Body of pancreas (tissue), 4 donors: ENCODE measurements around the gene CAPN10. TPM values are rescaled to one million over a fixed set of nuclear protein-coding genes. Genes with fewer than 3 reads are reported as not detected.

Source experiments
- ATAC-seq: fragments of 150-250 bp; one replicate; pipeline ENCODE4 v1.9.1; 2016
- DNase-seq, 4 donors: peaks; one replicate each; pipeline ENCODE4 v3.0.0-alpha.2; 2019
- H3K27ac ChIP-seq, 4 donors: fragments of 200-600 bp; sonication (generic); 1 replicate in 3 of 4; 2 replicates in 1 of 4; pipeline versions ENCODE4 v1.5.1 to v1.6.1; 2016 to 2019; ENCODE audit warnings: mild to moderate bottlenecking in 1 of 4, mixed read lengths in 1 of 4, moderate library complexity in 1 of 4
- H3K27me3 ChIP-seq, 2 donors: fragments of 200-600 bp; sonication (generic); one replicate each; pipeline ENCODE4 v1.6.0; 2016; ENCODE audit warnings: mild to moderate bottlenecking in 1 of 2
- H3K36me3 ChIP-seq, 2 donors: fragments of 200-600 bp; sonication (generic); replicated peaks in 1 of 2; 2 replicates each; pipeline ENCODE4 v1.5.1; 2016; ENCODE audit warnings: low read depth in 2 of 2; ENCODE audit not compliant: insufficient read depth in 1 of 2
- H3K4me1 ChIP-seq: fragments of 200-600 bp; sonication (generic); one replicate; pipeline ENCODE4 v1.6.0; 2016
- H3K4me3 ChIP-seq, 2 donors: fragments of 200-600 bp; sonication (generic); 1 replicate in 1 of 2; 2 replicates in 1 of 2; pipeline ENCODE4 v1.5.1; 2016 to 2019
- H3K9me3 ChIP-seq, 3 donors: fragments of 200-600 bp; sonication (generic); 1 replicate in 2 of 3; 2 replicates in 1 of 3; pipeline ENCODE4 v1.5.1; 2016
- POLR2A ChIP-seq, 3 donors: fragments of 450-650 bp; IDR thresholded peaks; one replicate each; pipeline ENCODE4 v1.6.1; 2016; ENCODE audit warnings: antibody characterized with exemption in 3 of 3, mild to moderate bottlenecking in 2 of 3
- WGBS, 2 donors: methylation state at CpG; one replicate each; pipeline ENCODE4 v1.1.5; 2017; 5-methylcytosine and 5-hydroxymethylcytosine counted together
- intact Hi-C: fragments of 100-400 bp; cut with DNase I; formaldehyde crosslinking; loops from one replicate; pipeline ENCODE4 v1.15.1; 2023
- total RNA-seq, 2 donors: library from RNA; depleted of rRNA; stranded (reverse); fragments of >200 nt; gene quantifications; one replicate each; pipeline ENCODE4 v1.1.0, GENCODE V29; 2016
- TF ChIP-seq, protein P1 (sequence below), 7 experiments: fragments of 450-650 bp in 4 of 7; fragments of 200-600 bp in 3 of 7; sonication (generic) in 3 of 7; IDR thresholded peaks; one replicate each; pipeline ENCODE4 v1.5.1; 2016 to 2019; ENCODE audit warnings: antibody characterized with exemption in 7 of 7

Gene CAPN10
- total RNA-seq, 2 donors from 2014 or later = 16.3 to 34.3 TPM

DNA sequence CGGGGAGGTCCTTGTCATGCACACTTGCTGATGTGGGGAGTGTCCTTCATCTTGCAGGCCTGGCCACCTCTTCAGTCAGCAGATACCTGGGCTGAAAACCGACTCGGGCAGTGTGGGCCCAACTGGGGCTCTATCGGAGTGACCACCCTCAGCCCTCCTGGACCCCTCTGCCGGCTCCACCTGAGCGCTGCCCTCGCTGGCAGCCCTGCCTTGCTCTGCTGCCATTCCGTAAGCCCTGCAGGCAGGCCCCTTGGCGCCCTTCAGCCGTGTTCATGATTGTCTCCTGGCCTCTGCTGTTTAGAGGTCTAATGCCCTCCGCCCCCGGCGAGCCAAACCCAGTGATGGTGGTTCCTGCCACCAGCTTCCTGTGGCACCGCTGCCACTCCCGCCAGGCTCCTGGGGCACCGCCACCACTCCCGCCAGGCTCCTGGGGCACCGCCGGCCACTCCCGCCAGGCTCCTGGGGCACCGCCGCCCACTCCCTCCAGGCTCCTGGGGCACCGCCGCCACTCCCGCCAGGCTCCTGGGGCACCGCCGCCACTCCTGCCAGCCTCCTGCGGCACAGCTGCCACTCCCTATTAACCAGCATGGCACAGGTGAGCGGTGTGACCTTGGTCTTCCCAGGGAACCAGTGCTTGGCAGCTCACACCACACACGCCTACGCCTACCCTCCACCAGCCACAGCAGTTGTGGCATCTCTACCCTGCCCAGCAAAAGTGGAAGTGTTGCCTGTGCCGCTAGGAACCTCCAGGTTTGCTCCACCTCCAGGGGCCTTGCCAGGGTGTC is 15.9 kb downstream of the CAPN10 start:
- intact Hi-C loops = no loop called here
- peaks cover 9% of the 10 kb centered on the region for H3K4me1 ChIP-seq
- DNase-seq = no peak
- no peaks in the 10 kb centered on the region for H3K9me3 ChIP-seq
- TF ChIP-seq, protein P1, sequence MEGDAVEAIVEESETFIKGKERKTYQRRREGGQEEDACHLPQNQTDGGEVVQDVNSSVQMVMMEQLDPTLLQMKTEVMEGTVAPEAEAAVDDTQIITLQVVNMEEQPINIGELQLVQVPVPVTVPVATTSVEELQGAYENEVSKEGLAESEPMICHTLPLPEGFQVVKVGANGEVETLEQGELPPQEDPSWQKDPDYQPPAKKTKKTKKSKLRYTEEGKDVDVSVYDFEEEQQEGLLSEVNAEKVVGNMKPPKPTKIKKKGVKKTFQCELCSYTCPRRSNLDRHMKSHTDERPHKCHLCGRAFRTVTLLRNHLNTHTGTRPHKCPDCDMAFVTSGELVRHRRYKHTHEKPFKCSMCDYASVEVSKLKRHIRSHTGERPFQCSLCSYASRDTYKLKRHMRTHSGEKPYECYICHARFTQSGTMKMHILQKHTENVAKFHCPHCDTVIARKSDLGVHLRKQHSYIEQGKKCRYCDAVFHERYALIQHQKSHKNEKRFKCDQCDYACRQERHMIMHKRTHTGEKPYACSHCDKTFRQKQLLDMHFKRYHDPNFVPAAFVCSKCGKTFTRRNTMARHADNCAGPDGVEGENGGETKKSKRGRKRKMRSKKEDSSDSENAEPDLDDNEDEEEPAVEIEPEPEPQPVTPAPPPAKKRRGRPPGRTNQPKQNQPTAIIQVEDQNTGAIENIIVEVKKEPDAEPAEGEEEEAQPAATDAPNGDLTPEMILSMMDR (IDR thresholded peaks at IDR 0.05) = no peak
- no peak for TF ChIP-seq POLR2A (IDR thresholded peaks at IDR 0.05)
- ATAC-seq = no peak
- WGBS, 2 donors = 93 to 94% methylated on average over 23 to 29 of the region's 32 CpGs
- no peak overlapping the region for H3K4me3 ChIP-seq
- peaks cover 0 to 6% of the 10 kb centered on the region in 2 donors for H3K36me3 ChIP-seq
- no peaks in the 10 kb centered on the region for H3K27me3 ChIP-seq
- no peak overlapping the region for H3K27ac ChIP-seq

DNA sequence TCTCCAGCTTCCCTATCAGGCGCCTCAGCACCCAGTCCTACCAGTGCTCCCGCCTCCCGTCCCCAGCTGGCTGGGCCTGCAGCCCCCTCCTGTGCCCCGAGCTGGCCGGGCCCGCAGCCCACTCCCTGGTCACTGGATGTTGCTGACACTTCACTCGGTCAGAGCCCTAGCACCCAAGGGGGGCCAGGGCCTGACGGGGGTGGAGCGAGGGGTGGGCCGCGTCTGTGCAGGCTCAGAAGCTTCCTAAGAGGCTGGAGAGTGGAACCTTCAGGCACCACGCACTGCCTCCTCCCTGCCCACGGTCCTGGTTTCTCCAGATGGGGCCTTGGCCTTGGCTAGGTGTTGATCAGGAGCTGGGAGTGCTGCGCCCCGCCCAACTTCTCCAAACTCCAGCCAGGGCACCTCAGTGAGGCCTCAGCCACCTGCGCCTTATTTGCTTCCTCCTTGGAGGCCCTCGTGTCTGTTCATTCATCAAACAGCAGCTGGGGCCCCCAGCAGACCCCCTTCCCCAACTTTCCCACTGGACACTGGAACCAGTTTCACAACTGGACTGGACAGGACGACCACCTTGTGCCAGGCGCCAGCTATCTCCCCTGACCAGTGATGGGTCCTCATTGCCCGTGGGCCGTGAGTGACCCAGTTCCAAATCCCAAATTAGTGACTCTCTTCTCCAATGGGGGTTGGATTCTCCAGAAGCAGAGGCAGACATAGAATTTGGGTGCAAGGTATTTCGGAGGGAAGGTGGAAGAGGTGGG is 16.7 kb downstream of the CAPN10 start:
- H3K36me3 ChIP-seq = peaks cover 0 to 5% of the 10 kb centered on the region in 2 donors
- 88 to 90% methylated on average over 10 to 21 of the region's 22 CpGs for WGBS, 2 donors
- no peak for ATAC-seq

DNA sequence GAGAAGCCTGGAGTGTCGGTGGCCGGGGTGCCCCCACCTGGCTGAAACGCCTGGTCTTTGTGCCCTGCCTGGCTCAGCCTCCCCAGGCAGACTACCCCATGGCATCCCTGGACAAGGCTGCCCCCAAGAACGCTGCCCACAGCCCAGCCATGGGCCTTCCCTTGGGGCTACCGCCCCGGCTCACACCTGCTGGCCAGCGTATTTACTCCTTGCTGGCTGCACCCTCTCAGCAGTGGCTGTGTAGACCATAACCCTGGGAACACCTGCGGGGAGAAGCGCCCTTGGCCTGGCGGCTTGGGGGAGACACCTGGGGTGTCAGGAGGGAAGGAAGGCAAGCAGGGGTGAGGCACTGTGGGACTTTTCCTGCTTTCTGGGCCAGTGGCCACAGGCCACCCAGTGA is 17.3 kb downstream of the CAPN10 start:
- intact Hi-C loops = no loop called here
- H3K4me3 ChIP-seq = no peak overlapping the region
- DNase-seq = no peak
- ATAC-seq = no peak
- H3K4me1 ChIP-seq = peaks cover 9% of the 10 kb centered on the region
- 40 to 89% methylated on average over 1 to 10 of the region's 10 CpGs for WGBS, 2 donors
- no peak for TF ChIP-seq POLR2A (IDR thresholded peaks at IDR 0.05)
- TF ChIP-seq, protein P1 (IDR thresholded peaks at IDR 0.05) = no peak
- no peaks in the 10 kb centered on the region for H3K27me3 ChIP-seq
- no peaks in the 10 kb centered on the region for H3K9me3 ChIP-seq
- H3K27ac ChIP-seq = no peak overlapping the region
- peaks cover 0 to 1% of the 10 kb centered on the region in 2 donors for H3K36me3 ChIP-seq

More for the DNA sequence above, 16.7 kb downstream of the CAPN10 start:
- no peak overlapping the region for H3K4me3 ChIP-seq
- H3K27ac ChIP-seq = no peak overlapping the region
- H3K4me1 ChIP-seq = peaks cover 9% of the 10 kb centered on the region
- TF ChIP-seq POLR2A (IDR thresholded peaks at IDR 0.05) = no peak
- TF ChIP-seq, protein P1 (IDR thresholded peaks at IDR 0.05) = no peak
- DNase-seq = no peak
- H3K9me3 ChIP-seq = no peaks in the 10 kb centered on the region
- H3K27me3 ChIP-seq = no peaks in the 10 kb centered on the region
- intact Hi-C loops = no loop called here

DNA sequence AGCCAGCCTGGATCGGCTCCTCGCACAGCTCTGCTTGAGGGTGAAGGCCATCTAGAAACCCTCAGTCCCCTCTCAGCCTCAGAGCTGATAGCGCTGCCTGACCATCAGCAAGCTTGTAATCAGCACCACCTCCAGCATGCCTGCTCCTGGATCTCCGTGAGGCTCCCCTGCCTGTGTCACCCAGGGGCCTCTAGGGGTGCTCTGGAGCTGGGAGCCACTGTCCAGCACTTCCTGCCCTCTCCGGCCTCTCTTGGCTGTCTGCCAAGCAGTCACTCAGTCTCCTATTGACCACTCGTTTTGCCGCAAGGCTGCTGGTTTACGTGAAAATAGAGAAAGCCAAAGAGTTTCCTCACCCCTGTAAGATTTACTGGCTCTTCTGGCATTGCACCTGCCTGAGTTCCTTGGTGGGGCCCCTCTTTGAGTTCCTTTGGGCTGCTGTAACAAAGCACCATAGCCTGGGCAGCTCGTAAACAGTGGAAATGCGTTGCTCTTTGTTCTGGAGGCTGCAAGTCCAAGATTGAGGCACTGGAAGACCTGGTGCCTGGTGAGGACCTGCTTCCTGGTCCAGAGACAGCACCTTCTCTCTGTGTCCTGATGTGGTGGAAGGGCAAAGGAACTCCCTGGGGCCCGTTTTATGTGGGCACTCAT is 17.9 kb downstream of the CAPN10 start:
- WGBS, 2 donors = 29 to 36% methylated on average over 7 to 11 of the region's 11 CpGs
- DNase-seq (peak; percentile 73 to 85 (median 79)), ATAC-seq (peak; percentile 85)
- intact Hi-C loops = no loop called here
- H3K36me3 ChIP-seq = no peaks in the 10 kb centered on the region
- peaks cover 9% of the 10 kb centered on the region for H3K4me1 ChIP-seq
- peak overlapping the region in 1 of 4 donors; percentile 47 for H3K27ac ChIP-seq
- TF ChIP-seq, protein P1 (IDR thresholded peaks at IDR 0.05) = peak; percentile 19 to 71 (median 62)
- no peak for TF ChIP-seq POLR2A (IDR thresholded peaks at IDR 0.05)
- H3K27me3 ChIP-seq = no peaks in the 10 kb centered on the region
- H3K4me3 ChIP-seq = no peak overlapping the region
- no peaks in the 10 kb centered on the region for H3K9me3 ChIP-seq
